Ishikawa (cell line): Measurements from ENCODE around the gene DCDC2.

Experiments used
- CEBPB ChIP-seq: IDR thresholded peaks from 2 replicates; pipeline ENCODE4 v1.6.1; 2012
- CREB1 ChIP-seq: IDR thresholded peaks from 2 replicates; pipeline ENCODE4 v1.6.1; 2012; ENCODE audit warnings: low read depth
- EGR1 ChIP-seq: IDR thresholded peaks from 2 replicates; pipeline ENCODE4 v1.6.1; 2012
- EP300 ChIP-seq: IDR thresholded peaks from 2 replicates; pipeline ENCODE4 v1.6.1; 2012; ENCODE audit warnings: borderline replicate concordance
- FOXM1 ChIP-seq: IDR thresholded peaks from 2 replicates; pipeline ENCODE4 v1.6.1; 2012; ENCODE audit warnings: low read depth, borderline replicate concordance
- NFIC ChIP-seq: IDR thresholded peaks from 2 replicates; pipeline ENCODE4 v1.6.1; 2012
- RAD21 ChIP-seq: IDR thresholded peaks from 2 replicates; pipeline ENCODE4 v1.6.1; 2012; ENCODE audit warnings: low read depth
- TAF1 ChIP-seq: IDR thresholded peaks from 2 replicates; pipeline ENCODE4 v1.6.1; 2012; ENCODE audit warnings: low read depth, mild to moderate bottlenecking
- TCF12 ChIP-seq: IDR thresholded peaks from 2 replicates; pipeline ENCODE4 v1.6.1; 2012; ENCODE audit warnings: low read depth
- TEAD4 ChIP-seq: IDR thresholded peaks from 2 replicates; pipeline ENCODE4 v1.6.1; 2012
- YY1 ChIP-seq: IDR thresholded peaks from 2 replicates; pipeline ENCODE4 v1.6.1; 2012; ENCODE audit warnings: low read depth
- ZBTB7A ChIP-seq: IDR thresholded peaks from 2 replicates; pipeline ENCODE4 v1.6.1; 2012; ENCODE audit warnings: low read depth
- TF ChIP-seq, protein P1 (sequence below): IDR thresholded peaks from 2 replicates; pipeline ENCODE4 v1.6.1; 2012
- TF ChIP-seq, protein P2 (sequence below): IDR thresholded peaks from 2 replicates; pipeline ENCODE4 v1.6.1; 2012; ENCODE audit warnings: low read depth, mild to moderate bottlenecking
- TF ChIP-seq, protein P3 (sequence below): IDR thresholded peaks from 2 replicates; pipeline ENCODE4 v1.6.1; 2012

The DCDC2 gene

DNA sequence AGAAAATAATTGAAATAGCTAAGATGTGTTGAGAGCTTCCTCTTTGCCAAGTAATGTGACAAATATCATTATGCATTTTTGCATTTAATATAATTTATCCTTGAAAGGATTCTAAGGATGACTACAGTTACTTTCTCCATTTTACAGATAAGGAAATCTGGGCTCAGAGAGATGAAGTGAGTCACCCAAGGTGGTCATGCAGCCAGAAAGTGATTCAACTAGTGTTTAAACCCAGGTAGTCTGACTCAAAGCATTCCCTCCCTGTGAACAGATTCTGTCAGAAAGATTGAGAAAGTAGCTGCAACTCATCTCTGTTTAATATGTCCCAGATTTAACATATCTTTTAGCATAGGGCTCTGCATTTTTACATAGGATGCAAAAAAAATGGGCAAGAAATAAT lies 203.7 kb downstream of the DCDC2 start:
- no peak for TF ChIP-seq CREB1

DNA sequence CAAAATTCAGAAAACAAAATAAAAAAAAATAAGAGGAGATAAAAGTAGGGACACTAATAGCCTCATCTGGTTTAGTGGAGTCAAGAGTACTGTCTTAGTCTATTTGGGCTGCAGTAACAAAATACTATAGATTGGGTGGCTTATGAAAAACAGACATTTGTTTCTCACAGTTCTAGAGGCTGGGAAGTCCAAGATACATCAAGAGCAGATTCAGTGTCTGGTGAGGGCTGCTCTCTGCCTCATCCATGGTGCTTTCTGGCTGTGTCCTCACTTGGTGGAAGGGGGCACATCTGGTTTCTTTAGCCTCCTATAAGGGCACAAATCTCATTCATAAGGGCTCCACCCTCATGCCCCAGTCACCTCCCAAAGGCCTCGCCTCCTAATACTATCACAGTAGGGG lies 205.8 kb downstream of the DCDC2 start:
- TF ChIP-seq, protein P1, sequence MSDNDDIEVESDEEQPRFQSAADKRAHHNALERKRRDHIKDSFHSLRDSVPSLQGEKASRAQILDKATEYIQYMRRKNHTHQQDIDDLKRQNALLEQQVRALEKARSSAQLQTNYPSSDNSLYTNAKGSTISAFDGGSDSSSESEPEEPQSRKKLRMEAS = no peak
- TF ChIP-seq ZBTB7A (no peak), YY1 (no peak), TCF12 (no peak), CEBPB (no peak), RAD21 (no peak), FOXM1 (no peak), TAF1 (no peak), NFIC (no peak), CREB1 (no peak), TEAD4 (no peak), EGR1 (no peak), EP300 (no peak)
- TF ChIP-seq, protein P2, sequence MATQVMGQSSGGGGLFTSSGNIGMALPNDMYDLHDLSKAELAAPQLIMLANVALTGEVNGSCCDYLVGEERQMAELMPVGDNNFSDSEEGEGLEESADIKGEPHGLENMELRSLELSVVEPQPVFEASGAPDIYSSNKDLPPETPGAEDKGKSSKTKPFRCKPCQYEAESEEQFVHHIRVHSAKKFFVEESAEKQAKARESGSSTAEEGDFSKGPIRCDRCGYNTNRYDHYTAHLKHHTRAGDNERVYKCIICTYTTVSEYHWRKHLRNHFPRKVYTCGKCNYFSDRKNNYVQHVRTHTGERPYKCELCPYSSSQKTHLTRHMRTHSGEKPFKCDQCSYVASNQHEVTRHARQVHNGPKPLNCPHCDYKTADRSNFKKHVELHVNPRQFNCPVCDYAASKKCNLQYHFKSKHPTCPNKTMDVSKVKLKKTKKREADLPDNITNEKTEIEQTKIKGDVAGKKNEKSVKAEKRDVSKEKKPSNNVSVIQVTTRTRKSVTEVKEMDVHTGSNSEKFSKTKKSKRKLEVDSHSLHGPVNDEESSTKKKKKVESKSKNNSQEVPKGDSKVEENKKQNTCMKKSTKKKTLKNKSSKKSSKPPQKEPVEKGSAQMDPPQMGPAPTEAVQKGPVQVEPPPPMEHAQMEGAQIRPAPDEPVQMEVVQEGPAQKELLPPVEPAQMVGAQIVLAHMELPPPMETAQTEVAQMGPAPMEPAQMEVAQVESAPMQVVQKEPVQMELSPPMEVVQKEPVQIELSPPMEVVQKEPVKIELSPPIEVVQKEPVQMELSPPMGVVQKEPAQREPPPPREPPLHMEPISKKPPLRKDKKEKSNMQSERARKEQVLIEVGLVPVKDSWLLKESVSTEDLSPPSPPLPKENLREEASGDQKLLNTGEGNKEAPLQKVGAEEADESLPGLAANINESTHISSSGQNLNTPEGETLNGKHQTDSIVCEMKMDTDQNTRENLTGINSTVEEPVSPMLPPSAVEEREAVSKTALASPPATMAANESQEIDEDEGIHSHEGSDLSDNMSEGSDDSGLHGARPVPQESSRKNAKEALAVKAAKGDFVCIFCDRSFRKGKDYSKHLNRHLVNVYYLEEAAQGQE = no peak
- TF ChIP-seq, protein P3, sequence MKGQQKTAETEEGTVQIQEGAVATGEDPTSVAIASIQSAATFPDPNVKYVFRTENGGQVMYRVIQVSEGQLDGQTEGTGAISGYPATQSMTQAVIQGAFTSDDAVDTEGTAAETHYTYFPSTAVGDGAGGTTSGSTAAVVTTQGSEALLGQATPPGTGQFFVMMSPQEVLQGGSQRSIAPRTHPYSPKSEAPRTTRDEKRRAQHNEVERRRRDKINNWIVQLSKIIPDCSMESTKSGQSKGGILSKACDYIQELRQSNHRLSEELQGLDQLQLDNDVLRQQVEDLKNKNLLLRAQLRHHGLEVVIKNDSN = no peak

DNA sequence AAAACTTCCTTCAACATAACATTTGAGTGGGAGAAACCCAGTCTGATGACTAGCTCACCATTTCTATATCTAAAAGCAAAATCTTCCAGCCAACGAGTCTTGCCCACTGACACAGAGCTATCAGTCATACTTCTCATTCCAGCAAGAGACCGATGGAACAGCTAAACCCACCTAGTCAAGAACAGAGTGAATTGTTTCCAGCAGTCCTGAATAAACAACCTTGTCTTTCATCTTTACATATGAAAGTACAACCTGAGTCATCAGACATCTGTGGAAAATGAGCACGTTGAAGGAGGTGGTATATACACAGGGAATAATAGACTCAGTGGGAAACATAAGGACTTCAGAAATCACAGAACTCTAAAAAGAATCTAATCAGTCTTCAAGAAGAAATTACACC lies 208.0 kb downstream of the DCDC2 start:
- TF ChIP-seq, protein P1 = no peak
- no peak for TF ChIP-seq CREB1
- TF ChIP-seq CEBPB = no peak
- TF ChIP-seq, protein P3 = no peak
- TF ChIP-seq NFIC = no peak
- TF ChIP-seq, protein P2 = no peak
- no peak for TF ChIP-seq ZBTB7A
- TF ChIP-seq TAF1 = no peak

DNA sequence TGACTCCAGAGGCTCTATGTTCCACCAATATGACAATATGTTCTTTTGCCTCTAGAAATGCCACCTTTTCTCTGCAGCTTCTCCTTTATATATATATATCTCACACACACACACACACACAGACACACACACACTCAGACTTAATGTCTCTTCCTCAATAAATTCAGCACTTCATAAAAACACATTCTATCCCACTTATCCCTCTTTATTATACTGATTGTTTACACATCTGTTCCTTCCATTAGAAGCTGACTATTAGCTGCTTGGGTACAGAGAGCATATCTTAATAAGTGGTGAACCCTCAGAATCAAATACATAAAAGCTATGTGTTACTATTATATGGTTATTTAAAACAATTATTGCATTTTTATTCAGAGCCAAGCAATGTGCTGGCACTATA lies 208.6 kb downstream of the DCDC2 start:
- TF ChIP-seq, protein P3 = no peak
- no peak for TF ChIP-seq CEBPB
- TF ChIP-seq TEAD4 = no peak
- TF ChIP-seq RAD21 = no peak
- TF ChIP-seq NFIC = no peak
- TF ChIP-seq CREB1 = no peak
- TF ChIP-seq EGR1 = no peak
- TF ChIP-seq FOXM1 = no peak
- no peak for TF ChIP-seq EP300
- TF ChIP-seq, protein P2 = no peak
- no peak for TF ChIP-seq ZBTB7A

DNA sequence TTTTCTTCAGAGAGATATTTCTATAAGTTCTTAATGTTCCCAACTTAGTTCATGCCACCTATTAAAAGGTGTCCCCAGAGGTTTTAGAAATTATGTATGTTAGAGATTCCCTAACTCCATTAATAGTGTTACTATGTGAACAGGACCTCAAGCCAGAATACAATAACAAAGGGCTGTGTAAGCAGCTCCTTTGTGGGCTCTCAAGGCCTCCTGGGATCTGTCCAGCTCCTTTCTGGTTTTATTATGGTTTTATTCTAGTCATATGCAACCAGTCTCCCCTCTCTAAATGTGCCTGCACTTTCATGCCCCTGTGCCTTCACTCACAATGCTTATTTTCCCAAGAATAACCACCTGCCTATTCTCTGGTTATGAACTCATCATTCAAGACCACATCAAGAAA lies 209.2 kb downstream of the DCDC2 start:
- TF ChIP-seq EP300 (no peak), NFIC (no peak), FOXM1 (no peak), CEBPB (no peak), YY1 (no peak), RAD21 (no peak), CREB1 (no peak), TCF12 (no peak), ZBTB7A (no peak), TAF1 (no peak), TEAD4 (no peak), EGR1 (no peak)
- TF ChIP-seq, protein P2 = no peak; the same call in 1 of the 2 replicates
- TF ChIP-seq, protein P3 = no peak
- TF ChIP-seq, protein P1 = no peak
